Fibroblast of the conjunctiva (primary cell): ENCODE data around the gene FARSA.
"Not testable (repeated sequence)": the region's sequence is repeated elsewhere in the genome, so short reads cannot be mapped to it uniquely, and the experiment has no call there.

Source experiments
- DNase-seq: peaks from one replicate; pipeline ENCODE4 v3.0.0-alpha.2; 2010; ENCODE audit warnings: low read depth

FARSA gene

DNA sequence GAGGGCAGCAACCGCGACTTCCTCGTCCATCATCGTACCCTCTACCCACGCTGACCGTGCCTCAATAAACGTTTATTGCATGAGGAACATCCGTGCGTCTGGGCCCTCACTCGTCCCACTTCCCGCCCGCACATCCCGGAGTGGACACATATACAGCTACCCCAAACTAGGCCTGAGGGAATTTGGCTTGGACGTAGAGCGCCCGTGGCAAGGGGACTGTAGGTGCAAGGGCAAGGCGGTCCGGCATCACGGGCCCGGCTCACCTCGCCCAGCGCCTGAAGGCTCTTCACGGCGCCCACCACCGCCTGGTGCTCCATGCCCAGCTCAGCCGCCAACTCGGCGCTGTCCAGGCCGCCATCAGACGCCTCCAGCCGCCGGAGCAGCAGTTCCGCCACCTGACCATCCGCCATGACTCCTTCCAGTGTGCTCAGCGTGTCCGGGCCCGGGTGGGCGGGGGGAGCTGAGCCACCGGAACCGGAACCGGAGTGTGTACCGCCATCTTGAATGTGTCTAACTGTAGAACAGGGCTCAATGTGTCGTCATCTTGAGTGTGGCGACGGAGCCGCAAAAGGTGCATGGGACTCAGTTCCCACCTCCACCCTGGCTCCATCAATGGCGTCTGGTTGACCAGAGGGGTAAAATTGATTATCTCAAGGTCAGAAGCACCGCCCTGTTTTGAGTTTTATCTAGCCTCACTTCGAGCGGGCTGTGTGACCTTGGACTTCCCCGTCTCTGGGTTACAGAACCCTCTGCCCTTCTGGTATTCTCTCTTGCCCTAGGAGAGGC, at the start of gene FARSA:
Gene FARSA, minus strand, starts transcription at position 425 of the 786 bp plus-strand sequence. Its CDS starts 15 bp downstream, at position 410.
- DNase-seq: peak; percentile 77

DNA sequence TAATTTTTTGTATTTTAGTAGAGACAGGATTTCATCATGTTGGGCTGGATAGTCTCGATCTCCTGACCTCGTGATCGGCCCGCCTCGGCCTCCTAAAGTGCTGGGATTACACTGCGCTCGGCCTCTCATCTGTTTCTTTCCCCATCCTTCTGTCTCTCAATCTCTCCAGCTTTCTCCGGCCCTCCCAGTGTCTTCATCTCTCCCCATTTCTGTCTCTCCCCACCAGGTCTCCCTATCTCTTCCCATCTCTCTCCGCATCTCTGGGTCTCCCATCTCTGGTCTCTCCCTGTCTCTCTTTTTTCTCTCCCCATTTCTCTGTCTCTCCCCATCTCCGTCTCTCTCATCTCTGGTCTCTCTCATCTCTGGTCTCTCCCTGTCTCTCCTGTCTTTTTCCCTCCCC, 49.6 kb upstream of the FARSA start:
- DNase-seq: no peak

DNA sequence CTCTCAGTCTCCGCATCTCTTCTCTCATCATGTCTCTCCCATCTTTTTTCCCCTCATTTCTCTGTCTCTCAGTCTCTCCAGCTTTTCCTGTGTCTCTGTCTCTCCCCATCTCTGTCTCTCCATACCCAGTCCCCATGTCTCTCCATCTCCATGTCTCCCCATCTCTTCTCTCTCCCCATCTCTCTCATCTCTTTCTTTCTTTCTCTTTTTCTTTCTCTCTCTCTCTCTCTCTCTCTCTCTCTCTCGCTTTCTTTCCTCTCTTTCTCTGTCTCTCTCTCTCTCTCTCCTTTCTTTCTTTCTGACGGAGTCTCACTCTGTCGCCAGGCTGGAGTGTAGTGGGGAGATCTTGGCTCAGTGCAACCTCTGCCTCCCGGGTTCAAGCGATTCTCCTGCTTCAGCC, 49.1 kb upstream of the FARSA start:
- DNase-seq: no peak

GRCh38 chr19:12979974-12980373, 46.5 kb upstream of the FARSA start:
- no peak for DNase-seq

- DNase-seq: not testable (repeated sequence)
Observed at GRCh38 chr19:12976109-12976508, 42.6 kb upstream of the FARSA start.

GRCh38 chr19:12975221-12975741, 41.8 kb upstream of the FARSA start:
- no peak for DNase-seq

DNA sequence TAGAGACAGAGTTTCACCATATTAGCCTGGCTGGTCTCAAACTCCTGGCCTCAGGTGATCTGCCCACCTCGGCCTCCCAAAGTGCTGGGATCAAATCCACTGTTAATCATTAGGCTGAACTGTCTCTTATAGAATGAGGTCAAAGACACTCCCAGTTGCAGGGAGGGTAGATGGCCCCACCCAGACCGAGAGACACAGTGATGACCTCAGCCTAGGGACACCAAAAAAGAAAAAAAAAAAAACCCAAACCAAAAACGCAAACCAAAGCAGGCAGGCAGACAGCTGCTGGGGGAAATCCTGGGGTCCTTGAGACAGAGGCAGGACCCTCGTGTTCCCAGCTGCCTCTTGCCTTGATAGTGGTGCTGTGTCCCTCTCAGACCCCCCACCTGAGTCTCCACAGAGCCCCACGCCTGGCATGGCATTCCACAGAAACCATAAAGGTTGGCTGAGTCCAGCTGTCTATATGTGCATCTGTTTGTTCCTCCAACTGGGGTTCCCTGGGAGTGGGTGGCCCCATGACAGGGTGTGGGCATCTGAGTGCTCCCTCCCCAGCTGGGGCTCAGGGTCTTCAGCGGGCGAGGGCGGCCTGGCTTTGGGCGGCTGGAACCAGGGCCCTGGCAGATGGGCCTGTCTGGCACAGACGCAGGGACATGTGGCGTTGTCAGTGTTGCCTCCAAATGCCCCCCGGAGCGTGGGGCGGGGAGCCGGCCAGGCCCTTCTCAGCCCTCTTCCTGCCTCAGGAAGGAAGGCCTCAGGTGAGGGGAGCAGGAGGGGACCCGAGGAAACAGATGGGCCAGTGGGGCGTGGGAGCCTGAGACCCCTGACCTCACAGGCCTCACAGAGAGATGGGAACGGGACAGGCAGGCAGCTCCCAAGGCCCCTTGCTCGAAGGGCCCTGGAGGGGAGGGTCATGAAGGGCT, 41.0 kb upstream of the FARSA start:
- no peak for DNase-seq

- DNase-seq: no peak
Observed at GRCh38 chr19:12973236-12973635, 39.7 kb upstream of the FARSA start.

DNA sequence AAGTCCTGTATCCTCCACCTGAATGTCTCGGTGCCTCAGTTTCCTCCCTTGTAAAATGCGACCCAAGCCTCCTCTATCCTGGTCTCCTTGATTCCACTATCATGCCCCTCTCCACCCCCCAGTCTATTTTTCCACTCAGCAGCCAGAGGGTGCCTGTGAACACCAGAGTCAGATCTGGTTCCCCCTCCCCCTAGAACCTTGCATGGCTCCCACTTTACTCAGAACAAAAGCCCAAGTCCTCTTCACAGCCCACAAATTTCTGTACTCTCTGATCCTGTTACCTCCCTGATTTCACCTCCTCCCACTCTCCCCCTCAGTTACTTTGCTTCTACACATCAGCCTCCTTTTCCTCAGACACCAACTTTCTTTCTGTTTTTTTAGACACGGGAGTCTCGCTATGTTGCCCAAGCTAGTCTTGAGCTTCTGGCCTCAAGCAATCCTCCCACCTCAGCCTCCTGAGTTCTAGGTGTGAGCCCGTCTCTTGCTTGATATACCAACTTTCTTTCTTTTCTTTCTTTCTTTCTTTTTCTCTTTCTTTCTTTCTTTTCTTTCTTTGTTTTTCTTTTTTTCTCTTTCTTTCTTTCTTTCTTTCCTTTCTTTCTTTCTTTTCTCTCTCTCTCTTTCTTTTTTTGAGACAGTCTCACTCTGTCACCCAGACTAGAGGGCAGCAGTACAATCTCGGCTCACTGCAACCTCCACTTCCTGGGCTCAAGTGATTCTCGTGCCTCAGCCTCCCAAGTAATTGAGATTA, 36.7 kb upstream of the FARSA start:
- DNase-seq: no peak

GRCh38 chr19:12969292-12969988, 35.9 kb upstream of the FARSA start, which contains the start of gene DAND5:
DAND5 (plus strand) TSS chr19:12969576; CDS start chr19:12969661, 85 bp downstream.
- DNase-seq: no peak

- DNase-seq: no peak
Observed at GRCh38 chr19:12967907-12968306, 34.4 kb upstream of the FARSA start.

GRCh38 chr19:12965812-12966135, 32.3 kb upstream of the FARSA start:
- DNase-seq: no peak

- no peak for DNase-seq
Observed at GRCh38 chr19:12965017-12965811, 31.7 kb upstream of the FARSA start.

- no peak for DNase-seq
Observed at GRCh38 chr19:12959481-12959880, 26.0 kb upstream of the FARSA start.

GRCh38 chr19:12957389-12957952, 24.0 kb upstream of the FARSA start:
- DNase-seq: not testable (repeated sequence)

- DNase-seq: peak; percentile 55
Observed at GRCh38 chr19:12956446-12957388, 23.2 kb upstream of the FARSA start, which contains the start of gene GADD45GIP1. GADD45GIP1 (minus strand) TSS chr19:12957223; CDS start chr19:12957212, 11 bp downstream.

DNA sequence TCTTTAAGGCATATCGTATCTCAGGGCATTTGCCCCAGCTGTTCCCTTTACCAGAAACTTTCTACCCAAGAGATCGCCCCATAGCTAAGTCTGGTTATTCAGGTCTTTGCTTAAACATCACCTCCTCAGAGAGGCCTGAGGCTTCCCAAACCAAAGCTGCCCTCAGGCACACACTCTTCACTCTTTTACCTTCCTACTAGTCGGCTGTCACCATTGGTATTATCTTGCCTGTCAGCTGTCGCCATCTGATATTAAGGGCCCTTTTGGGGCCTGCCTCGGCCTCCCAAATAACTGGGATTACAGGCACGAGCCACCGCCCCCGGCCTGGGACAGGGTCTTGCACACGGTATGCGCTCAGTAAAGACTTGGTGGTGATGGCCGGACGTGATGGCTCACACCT, 22.5 kb upstream of the FARSA start:
- DNase-seq: no peak

DNA sequence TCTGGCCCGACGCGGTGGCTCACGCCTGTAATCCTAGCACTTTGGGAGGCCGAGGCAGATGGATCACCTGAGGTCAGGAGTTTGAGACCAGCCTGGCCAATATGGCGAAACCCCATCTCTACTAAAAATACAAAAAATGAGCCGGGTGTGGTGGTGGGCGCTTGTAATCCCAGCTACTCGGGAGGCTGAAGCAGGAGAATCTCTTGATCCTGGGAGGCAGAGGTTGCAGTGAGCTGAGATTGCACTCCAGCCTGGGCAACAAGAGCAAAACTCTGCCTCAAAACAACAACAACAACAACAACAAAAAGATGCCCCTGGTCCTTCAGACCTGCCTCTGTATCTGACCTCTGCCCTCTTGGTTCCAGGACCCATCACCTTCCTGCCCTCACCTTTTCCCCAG, 22.1 kb upstream of the FARSA start:
- DNase-seq: not testable (repeated sequence)

DNA sequence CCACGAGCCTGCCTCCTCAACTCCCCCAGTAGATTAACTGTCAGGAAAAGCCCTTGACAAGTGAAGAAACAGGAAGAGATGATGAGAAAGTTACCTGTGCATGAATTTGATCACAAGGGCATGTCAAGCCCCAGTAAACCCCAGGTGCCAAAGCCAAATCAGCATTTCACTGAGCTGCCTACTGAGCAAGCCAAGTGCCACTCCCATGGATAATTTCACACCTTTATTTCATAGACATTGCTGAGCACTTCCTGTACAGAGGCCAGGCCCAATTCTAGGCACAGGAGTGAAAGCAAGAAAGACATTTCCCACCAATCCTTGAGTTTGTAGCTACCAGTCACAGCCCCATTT, 21.1 kb upstream of the FARSA start:
- no peak for DNase-seq
